OCI-LY3 (cell line): ENCODE results near the gene SMIM22.

Experiments
- H2AFZ ChIP-seq: fragments of 200-600, 300-600 bp; shearing (Covaris generic); 2 replicates; pipeline ENCODE4 v1.6.0; 2014; ENCODE audit warnings: antibody characterized with exemption, low read depth, low read length
- H3K27ac ChIP-seq: fragments of 200-600, 300-600 bp; sonication (generic); 2 replicates; pipeline ENCODE4 v1.5.1; 2014; ENCODE audit warnings: mild to moderate bottlenecking, low read length, moderate library complexity, mixed read lengths
- H3K27me3 ChIP-seq: fragments of 200-600, 300-600 bp; sonication (generic); 2 replicates; pipeline ENCODE4 v1.6.1; 2014; ENCODE audit warnings: low read depth, low read length, mixed read lengths
- H3K36me3 ChIP-seq: fragments of 200-600, 300-600 bp; sonication (generic); replicated peaks from 2 replicates; pipeline ENCODE3; 2014; ENCODE audit warnings: low read depth, low read length, mixed read lengths
- H3K4me1 ChIP-seq: fragments of 300-600, 200-600 bp; sonication (generic); 2 replicates; pipeline ENCODE4 v1.6.1; 2014; ENCODE audit warnings: low read length, mixed read lengths
- H3K4me2 ChIP-seq: fragments of 200-600, 300-600 bp; sonication (generic); 2 replicates; pipeline ENCODE4 v1.6.1; 2014; ENCODE audit warnings: low read length, mixed read lengths
- H3K4me3 ChIP-seq: fragments of 300-600, 200-600 bp; sonication (generic); 2 replicates; pipeline ENCODE4 v1.5.1; 2014; ENCODE audit warnings: antibody characterized with exemption, mild to moderate bottlenecking, low read length, moderate library complexity
- H3K79me2 ChIP-seq: fragments of 300-600, 200-600 bp; shearing (Covaris generic); 2 replicates; pipeline ENCODE4 v1.6.1; 2014; ENCODE audit warnings: mild to moderate bottlenecking, low read length, mixed read lengths
- H3K9ac ChIP-seq: fragments of 300-600, 200-600 bp; shearing (Covaris generic); 2 replicates; pipeline ENCODE4 v1.6.0; 2014; ENCODE audit warnings: mild to moderate bottlenecking, low read length, moderate library complexity
- H3K9me3 ChIP-seq: fragments of 200-600, 300-600 bp; shearing (Covaris generic); 2 replicates; pipeline ENCODE4 v1.6.1; 2014; ENCODE audit warnings: low read length, mixed read lengths; ENCODE audit not compliant: insufficient read depth
- H4K20me1 ChIP-seq: fragments of 200-600, 300-600 bp; sonication (generic); 2 replicates; pipeline ENCODE4 v1.6.1; 2016; ENCODE audit warnings: low read length, mixed read lengths; ENCODE audit not compliant: insufficient read depth
- EZH2phosphoT487 ChIP-seq: fragments of 200-600 bp; shearing (Covaris generic); IDR thresholded peaks from 2 replicates; pipeline ENCODE4 v1.6.1; 2018; ENCODE audit warnings: antibody characterized with exemption, mixed run types, low read depth
- TF ChIP-seq, protein P1 (sequence below): fragments of 200-600, 300-600 bp; sonication (generic); IDR thresholded peaks from 2 replicates; pipeline ENCODE4 v1.5.1; 2014; ENCODE audit warnings: antibody characterized with exemption, low read length, low read depth

Gene SMIM22

DNA sequence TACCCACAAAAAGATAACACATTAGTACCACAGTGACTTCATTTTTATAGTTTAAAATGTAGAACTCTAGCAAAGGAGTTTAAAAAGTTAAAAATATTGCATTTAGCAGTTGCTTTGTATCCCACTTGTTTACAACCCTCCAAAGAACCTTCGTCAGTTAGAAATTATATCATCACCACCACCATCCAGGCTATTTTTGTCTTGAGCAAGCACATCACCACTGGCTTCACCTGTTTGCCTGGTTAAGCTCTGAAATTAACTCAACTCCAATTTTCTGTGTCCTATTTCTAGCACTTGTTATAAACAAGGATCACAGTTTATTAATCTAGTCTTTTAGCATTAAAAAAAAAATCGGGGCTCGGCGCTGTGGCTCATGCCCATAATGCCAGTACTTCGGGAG, 45.8 kb downstream of the SMIM22 start:
- Histone ChIP-seq H3K4me2 (no peak overlapping the region), H3K4me3 (no peak overlapping the region), H4K20me1 (peaks cover 8% of the 10 kb centered on the region), H3K27ac (no peak overlapping the region), H3K9me3 (no peaks in the 10 kb centered on the region), H3K36me3 (peaks cover 66% of the 10 kb centered on the region), H2AFZ (no peak overlapping the region), H3K9ac (no peak overlapping the region), H3K79me2 (peaks cover 44% of the 10 kb centered on the region), H3K4me1 (peaks cover 7% of the 10 kb centered on the region), H3K27me3 (no peaks in the 10 kb centered on the region)
- TF ChIP-seq, protein P1, sequence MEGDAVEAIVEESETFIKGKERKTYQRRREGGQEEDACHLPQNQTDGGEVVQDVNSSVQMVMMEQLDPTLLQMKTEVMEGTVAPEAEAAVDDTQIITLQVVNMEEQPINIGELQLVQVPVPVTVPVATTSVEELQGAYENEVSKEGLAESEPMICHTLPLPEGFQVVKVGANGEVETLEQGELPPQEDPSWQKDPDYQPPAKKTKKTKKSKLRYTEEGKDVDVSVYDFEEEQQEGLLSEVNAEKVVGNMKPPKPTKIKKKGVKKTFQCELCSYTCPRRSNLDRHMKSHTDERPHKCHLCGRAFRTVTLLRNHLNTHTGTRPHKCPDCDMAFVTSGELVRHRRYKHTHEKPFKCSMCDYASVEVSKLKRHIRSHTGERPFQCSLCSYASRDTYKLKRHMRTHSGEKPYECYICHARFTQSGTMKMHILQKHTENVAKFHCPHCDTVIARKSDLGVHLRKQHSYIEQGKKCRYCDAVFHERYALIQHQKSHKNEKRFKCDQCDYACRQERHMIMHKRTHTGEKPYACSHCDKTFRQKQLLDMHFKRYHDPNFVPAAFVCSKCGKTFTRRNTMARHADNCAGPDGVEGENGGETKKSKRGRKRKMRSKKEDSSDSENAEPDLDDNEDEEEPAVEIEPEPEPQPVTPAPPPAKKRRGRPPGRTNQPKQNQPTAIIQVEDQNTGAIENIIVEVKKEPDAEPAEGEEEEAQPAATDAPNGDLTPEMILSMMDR = no peak
- TF ChIP-seq EZH2phosphoT487 = no peak
